ENCODE results near the gene IGFBP7.
"Not testable (repeated sequence)": the region's sequence is repeated elsewhere in the genome, so short reads cannot be mapped to it uniquely, and the experiment has no call there.

The IGFBP7 gene

DNA sequence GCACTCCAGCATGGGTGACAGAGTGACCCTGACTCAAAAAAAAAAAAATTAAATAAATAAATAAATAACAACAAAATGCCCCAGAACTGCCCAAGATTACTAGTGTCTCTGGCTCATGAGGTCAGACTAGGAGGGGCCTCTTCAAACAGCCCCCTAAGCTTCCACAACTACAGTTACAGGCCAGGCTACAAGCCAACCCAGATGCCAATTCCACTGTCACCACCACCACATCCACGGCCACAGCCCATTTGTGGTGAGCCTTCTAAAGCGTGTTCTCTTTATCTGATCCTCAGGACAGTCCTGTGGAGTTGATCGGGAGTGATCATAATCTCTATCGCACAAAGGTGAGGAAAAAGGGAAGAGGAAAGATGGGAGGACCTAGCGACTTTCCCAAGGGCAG lies 36.6 kb downstream of the IGFBP7 start:
- DNase-seq (ENCODE audit: low spot score) = no peak

DNA sequence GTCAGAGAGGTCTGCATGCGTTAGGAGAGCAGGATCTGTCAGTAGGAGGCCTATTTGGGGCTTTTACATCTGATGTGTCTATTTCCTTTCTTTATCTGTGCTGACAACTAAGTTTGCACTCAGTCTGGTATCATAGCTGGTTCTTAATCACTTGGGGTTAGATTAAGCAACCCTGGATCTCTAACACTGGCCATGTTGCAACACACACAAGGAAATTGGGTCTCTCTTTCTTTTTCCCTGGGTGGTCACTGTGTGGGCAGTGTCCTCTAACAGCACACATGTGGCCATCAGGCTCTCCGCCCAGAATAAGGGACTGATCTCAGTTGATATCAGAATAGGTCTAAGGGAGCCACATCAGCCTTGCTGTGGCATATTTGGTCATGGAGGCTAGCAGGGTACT lies 38.9 kb downstream of the IGFBP7 start:
- no peak for DNase-seq (ENCODE audit: low spot score)

DNA sequence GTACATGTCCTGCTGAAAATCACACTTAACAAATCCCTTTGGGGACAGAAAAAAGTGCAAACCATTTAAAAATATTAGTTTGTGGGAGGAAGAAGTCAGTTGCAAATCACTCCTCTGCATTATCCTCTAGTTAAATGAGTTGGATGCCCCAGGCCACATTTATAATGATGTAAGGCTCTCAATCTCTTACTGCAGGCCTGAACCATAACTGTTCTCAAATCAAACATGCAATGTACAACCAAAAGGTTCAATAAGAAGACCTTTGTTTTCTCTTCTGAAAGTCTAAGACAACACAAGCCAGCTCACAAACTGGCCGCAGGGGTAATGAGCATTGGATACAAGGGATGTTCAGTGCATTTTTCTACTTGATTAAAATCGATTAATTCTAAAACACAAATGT lies 39.7 kb downstream of the IGFBP7 start:
- DNase-seq (ENCODE audit: low spot score) = no peak

DNA sequence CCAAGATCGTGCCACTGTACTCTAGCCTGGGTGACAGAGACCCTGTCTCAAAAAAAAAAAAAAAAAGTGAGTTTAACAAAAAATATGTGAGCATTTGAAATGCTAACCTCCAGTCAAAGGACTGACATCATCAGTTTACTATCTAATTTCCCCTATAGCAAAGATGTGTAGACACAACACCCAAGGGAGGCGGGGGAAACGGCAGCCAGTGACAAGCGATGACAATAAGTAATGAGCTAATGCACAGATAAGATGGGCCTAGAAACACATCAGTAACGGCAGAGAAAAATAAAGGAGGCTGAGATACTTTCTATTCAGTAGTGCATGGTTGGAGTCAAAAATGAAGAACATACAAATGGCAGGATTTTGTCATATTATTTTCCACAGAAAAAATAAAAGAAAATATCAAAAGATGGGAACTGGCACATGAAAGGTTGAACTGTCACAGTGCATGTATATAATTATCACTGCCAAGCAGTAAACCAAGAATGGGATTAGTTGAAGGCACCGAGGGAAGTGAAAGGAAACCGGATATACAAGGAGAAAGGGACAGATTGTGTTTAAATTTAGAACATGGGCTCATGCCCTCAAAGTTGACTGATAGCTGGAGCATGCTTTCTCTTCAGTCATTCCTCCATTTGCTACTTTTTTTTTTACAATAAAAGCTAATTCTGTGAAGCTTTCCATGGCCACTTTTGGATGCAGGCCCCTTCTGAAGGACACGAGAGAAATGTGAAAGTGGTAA lies 41.8 kb downstream of the IGFBP7 start:
- no peak for DNase-seq (ENCODE audit: low spot score)

DNA sequence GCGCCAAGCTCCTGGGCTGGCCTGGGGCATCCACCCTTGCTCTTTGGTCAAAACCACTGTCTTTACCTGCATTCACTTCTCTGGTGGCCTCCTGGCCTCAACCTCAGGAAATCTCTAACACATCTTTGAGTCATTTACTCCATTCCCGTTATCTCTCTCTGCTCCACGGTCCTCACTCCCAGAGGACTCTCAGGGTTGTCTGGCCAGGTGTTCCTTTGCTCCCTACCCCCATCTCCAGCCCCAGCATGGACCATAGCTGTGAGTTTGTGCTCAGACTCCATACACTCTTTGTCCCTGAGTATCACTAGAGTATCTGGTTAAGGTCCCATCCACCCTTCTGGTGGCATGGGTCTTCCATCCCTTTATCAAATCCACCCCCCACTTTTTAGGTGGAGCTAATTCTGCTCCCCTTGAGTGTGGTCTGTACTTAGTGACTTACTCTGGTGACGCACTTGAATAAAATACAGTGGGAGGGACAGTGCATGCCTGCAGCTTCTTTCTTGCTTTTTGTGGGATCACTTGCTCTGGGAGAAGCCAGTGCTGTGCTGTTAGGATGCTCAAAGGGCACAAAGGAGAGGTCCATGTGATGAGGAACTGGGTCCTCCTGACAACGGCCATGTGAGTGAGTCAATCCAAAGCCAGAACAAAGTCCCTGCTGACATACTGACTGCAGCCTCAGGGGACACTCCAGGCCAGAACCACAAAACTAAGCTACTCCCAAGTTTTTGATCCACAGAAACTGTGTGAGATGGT lies 44.3 kb downstream of the IGFBP7 start:
- no peak for DNase-seq (ENCODE audit: low spot score)

DNA sequence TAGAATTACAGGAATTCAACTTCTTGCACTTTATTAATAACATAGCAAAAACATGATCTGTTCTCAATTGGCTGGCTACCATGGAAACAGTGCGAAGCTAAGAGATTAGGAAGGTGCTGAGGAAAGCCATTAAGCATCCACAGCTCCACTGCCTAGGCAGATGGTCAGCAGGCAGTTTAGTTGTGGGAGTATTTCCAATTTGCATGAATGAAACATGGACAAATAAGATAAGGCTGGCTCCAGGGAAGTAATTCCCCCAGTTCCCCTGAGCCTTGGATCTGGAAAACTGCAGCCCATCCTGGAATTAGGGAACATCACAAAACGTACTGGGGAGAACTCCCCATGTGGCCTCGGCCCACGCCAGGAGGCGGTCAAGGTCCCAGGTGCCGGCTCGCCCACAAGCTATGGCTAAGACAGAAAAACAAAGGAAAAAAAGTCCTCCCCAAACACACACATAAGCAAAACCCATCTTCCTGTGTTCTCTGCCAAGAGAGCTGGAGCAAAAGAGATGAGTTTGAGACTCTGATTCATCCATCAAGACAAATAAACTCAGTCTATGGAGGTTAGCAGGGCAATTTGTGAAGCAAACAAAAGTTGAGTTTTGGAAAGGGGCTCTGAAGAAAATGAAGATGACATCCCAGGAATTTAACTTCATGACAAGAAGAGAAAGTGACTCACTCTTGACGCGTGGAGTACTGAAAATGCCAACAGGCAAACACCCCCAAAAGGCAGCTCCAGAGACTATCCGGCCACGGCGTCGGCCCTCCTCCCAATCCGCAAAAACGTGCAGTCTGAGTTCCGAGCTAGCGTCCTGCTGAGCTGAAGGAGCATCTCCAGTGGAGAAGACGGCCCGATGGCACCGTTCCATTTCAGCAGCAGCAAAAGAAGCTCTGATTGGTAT lies 45.1 kb downstream of the IGFBP7 start:
- DNase-seq (ENCODE audit: low spot score) = no peak

DNA sequence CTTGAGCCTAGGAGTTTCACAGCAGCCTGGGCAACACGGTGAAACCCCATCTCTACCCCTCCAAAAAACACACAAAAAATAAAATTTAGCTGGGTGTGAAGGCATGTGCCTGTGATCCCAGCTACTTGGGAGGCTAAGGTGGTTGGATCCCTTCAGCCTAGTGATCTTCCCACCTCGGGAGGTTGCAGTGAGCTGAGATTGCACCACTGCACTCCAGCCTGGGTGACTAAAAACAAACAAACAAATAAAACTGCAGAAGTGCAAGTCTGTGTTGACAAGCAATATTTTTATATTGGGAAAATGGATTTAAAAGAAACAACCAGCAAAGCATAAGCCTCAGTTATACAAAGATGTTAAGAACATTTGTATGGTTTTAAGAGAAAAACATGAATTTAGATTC lies 46.1 kb downstream of the IGFBP7 start:
- no peak for DNase-seq (ENCODE audit: low spot score)

DNA sequence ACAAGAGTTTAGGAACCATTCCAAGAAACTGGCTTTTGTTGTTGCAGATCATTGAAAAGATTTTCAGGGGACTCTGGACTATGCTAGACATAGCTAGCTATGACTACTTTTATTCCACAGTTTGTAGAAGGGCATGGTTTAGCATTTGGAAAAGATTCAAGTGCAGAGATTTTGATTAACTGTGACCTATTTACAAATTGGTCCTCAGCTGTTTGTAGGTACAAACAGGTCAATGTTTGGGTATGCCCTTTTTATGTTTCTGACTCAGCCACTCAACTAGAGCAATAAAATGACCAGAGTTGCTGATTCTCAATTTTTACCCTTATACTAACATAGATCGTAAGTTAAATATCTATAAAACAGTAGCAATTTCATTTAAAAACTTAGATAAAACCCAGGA lies 46.7 kb downstream of the IGFBP7 start:
- DNase-seq (ENCODE audit: low spot score) = no peak

DNA sequence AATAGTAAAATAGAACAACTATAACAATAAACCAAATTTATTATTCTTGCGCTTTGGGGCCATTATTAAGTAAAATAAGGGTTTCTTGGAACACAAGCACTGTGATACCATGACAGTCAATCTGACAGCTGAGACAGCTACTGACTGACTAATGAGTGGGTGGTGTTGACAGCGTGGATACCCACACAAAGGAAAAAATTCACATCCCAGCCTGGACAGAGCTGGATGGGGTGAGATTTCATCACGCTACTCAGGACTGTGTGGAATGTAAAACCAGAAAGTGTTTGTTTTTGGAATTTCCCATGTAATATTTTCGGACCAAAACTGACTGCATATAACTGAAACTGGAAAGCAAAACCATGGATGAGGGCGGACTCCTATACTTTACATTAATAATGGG lies 48.8 kb downstream of the IGFBP7 start:
- no peak for DNase-seq (ENCODE audit: low spot score)

DNA sequence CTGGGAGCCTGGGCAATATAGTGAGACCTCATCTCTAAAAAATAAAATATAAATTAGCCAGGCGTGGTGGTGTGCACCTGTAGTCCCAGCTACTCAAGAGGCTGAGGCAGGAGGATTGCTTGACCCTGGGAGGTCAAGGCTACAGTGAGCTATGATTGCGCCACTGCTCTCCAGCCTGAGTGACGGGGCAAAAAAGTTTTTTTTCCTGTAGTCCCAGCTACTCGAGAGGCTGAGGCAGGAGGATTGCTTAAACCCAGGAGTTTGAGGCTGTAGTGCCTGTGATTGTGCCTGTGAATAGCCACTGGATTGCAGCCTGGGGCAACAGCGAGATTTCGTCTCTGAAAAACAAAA lies 49.5 kb downstream of the IGFBP7 start:
- not testable (repeated sequence) for DNase-seq (ENCODE audit: low spot score)

DNA sequence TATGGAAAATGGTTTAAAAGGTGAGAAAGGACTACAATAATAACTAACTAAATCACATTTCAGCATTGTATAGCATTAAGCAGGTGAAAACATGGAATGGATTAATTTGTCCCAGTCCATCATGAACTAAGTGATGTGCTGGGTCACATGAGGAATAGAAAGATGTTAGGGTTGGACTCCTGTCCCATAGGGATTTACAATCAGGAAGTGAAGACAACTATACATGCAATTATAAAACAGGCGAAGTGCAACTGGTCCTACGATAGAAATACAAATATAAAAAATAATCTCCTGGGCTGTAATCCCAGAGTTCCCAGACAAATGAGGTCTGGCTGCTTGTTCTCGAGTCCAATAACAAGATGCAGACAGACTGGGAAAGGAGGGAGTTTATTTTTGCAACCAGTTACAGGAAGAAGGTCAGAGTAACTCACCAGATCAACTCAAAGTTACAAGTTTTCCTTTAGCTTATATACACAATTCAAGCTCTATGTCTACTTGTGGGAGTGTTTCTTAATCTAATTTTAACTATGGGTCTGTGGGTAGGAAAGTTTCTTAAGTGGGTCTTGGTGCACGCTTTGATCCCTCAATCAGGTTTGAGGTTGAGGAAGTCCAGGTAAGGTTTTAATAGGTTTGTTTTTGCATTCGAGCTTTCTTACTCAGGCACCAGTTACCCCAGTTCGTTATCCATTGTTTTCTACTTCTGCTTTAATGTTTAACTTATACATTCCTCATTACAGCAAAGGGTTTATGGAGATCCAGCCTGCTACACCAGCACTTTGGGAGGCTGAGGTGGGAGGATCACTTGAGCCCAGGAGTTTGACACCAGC lies 50.1 kb downstream of the IGFBP7 start:
- DNase-seq (ENCODE audit: low spot score) = no peak

DNA sequence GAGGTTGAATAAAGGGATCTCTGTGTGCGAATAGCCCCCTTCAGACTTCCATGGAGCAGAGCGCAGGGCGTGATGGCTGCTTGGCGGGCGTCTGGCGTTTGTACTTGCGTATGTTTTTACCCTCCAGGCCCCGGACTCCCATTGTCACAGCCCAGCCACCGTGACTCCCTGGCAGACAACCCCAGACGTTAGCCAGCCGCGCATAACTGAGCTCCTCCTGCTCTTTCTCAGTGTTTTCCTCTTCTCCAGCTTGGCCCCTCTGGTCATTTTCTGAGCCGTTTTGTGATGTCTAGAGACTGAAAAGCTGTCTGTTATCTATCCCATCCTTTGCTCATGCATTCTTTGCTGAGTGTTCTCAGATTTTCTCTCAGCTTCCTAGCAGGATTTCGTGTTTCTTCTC lies 54.3 kb downstream of the IGFBP7 start:
- DNase-seq (ENCODE audit: low spot score) = no peak

DNA sequence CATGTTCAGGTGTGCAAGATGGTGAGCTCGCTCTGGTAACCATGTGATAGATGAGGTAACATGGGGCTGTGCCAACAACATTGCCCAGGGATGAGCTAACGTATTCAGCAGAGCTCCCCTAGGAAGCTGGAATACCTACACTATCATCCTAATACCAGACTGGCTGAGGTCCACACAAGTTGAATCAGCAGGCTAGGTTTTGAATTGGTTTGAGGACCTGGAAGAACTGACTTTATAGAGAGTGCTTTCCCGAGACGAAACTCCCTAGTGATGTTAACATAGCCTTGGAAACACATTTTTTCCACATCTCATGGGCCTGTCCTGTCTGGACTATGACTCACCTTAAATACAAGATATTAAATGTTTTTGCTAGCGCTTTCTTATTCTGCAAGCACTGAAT lies 56.7 kb downstream of the IGFBP7 start:
- no peak for DNase-seq (ENCODE audit: low spot score)

DNA sequence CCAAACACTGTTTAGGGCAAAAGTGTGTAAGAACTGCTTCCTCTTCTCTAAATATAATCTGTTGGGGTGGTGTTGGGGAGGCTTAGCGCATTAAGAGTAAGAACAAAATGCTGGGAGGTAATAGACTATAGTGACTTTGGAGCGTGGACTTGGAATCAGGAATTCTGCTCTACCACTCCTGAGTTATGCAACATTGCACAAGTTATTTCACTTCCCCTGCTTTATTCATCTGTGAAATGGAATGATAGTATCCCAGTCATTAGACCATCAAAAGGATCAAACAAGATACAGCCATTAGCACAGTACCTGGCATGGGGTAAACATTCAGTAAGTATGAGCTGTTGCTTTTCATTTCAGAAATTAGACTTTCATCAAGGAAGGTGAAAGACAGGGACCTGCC lies 58.7 kb downstream of the IGFBP7 start:
- DNase-seq (ENCODE audit: low spot score) = no peak

DNA sequence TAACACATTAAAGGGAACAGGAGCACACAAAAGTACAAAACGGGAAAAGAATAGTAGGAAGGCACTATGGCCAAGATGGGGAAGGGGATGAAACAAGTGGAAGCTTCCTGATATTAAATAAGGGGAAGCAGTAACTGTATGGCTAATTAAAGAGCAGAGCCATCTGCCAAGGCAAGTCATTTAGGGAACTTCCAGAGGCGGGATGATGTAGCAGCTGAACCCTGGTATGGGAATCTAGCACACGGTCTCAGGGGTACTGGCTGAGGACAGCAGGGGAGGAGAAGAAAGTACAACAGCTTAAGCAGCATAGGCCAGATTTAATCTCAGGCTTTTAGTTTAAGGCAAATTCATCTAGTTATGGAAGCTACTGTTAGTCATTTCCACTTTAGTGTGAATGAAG lies 59.1 kb downstream of the IGFBP7 start:
- DNase-seq (ENCODE audit: low spot score) = no peak

DNA sequence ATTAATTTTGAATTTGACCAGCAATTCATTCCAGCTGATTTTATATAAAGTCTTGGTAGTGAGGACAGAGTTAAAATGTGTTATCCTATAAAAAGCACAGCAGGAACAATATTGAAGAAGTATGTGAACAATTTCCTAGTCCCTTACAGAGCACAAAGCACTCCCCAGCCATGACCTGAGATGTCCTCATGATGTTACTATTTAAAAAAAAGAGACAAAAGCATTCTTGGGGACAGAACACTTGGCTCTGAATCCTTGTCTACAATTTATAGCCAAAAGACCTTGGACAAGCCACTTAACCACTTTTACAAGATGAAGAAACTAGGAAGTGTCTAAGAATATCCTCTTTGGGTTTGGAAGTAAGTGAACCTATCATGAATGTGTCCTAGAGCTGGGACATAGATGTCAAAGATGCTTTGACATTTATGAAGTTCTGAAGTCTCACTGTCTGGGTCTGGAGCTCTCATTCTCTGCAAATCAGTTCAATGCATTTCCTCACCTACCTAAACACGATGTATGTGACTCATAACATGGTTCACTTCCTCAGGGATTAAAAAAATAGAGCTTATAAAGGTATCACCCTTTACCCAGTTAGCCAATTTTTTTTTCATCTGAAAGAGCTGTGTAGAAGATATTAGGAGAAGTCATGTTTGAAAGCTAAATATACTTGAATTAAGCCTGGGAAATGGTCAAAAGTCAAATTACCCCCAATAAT lies 61.4 kb downstream of the IGFBP7 start:
- no peak for DNase-seq (ENCODE audit: low spot score)

DNA sequence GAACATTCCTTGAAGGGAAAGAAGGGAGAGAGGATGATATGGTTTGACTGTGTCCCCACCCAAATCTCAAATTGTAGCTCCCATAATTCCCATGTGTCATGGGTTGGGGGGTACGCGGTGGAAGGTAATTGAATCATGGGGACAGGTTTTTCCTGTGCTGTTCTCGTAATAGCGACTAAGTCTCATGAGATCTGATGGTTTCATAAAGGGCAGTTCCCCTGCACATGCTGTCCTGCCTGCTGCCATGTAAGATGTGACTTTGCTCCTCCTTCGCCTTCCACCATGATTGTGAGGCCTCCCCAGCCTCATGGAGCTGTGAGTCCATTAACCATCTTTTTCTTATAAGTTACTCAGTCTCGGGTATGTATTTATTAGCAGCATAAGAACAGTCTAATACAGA lies 63.1 kb downstream of the IGFBP7 start:
- DNase-seq (ENCODE audit: low spot score) = not testable (repeated sequence)

DNA sequence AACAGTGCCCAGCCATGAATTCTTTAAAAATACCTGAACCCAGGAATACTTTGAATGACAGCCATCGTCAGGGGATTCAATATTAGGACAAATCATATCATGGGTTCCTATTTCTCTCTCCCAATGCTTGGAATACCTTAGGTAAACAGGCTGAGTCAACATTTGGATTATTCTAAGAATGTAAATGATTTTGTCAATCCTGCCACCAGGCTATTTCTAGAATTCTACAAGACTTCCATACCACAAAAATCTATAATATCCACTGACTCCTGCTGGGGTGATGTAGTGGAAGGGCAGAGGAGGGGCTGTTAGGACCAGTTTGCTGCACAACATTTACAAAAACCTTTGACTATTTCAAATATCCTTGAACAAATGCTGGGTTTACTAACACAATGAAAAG lies 65.2 kb downstream of the IGFBP7 start:
- DNase-seq (ENCODE audit: low spot score) = no peak

DNA sequence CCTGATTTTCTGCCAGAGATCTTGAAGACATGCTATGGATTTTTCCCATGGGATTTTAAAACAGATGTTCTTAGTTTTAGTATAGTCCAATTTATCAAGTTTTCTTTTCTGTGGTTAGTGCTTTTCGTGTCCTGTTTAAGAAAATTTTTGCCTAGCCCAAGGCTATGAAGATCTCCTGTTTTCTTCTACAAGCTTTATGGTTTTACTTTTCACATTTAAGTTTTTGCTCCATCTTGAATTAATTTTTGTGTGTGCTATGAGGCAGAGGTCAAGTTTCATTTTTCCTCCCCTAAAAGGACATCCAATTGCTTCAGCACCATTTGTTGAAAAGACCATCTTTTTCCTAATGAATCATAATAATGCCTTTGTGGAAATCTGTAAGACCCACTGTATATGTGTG lies 65.9 kb downstream of the IGFBP7 start:
- no peak for DNase-seq (ENCODE audit: low spot score)

DNA sequence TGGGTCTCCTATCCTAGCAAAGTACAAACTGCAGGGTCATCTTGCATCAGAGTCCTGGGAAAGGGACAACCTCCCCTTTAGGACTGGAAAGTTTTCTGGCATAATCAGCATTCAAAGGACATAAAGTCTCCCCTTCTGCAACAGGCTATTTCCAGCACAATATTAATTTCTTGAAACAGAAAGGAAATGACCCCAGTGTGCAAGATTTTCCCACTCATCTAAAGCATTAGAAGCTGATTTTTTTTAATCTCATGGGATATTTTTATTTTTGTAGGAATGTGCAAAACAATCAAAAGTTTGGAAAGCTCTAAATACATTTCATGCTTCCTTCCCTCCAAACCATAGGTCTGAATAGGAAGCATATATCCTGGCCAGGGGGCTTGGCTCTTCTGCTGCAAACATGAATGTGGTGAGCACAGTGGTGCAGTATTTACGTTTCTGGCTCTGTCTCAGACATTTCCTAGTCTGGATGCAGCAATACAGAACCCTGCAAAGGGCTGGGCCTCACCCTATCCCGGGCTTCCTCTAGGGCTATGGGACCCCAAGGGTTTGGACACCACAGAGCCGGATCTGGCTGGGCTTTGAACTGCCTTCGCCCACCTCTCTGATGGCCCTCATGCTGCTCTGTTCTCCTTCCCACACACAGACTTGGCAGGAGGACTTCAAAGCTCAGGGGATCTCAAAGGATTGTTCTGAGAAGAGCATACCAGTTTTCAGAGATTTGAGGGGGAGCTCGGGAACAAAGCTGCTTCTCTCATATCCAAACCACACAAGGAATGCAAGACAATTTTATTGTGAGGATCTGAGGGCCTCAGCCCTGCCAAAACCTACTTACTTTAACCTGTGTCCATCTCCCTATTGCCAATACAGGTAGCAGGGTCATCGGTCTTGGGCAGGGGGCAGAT lies 66.6 kb downstream of the IGFBP7 start:
- DNase-seq (ENCODE audit: low spot score) = no peak

All from ecto neural progenitor cell (in vitro differentiated cells).